GM04503 (cell line): ENCODE results near the gene PRICKLE2.
A peak's percentile ranks its signal among the peaks of the same experiment; 100 is the strongest.

ENCODE experiments used
- DNase-seq: peaks from one replicate; pipeline ENCODE4 v3.0.0-alpha.2; 2012; ENCODE audit warnings: low read depth

PRICKLE2 gene

DNA sequence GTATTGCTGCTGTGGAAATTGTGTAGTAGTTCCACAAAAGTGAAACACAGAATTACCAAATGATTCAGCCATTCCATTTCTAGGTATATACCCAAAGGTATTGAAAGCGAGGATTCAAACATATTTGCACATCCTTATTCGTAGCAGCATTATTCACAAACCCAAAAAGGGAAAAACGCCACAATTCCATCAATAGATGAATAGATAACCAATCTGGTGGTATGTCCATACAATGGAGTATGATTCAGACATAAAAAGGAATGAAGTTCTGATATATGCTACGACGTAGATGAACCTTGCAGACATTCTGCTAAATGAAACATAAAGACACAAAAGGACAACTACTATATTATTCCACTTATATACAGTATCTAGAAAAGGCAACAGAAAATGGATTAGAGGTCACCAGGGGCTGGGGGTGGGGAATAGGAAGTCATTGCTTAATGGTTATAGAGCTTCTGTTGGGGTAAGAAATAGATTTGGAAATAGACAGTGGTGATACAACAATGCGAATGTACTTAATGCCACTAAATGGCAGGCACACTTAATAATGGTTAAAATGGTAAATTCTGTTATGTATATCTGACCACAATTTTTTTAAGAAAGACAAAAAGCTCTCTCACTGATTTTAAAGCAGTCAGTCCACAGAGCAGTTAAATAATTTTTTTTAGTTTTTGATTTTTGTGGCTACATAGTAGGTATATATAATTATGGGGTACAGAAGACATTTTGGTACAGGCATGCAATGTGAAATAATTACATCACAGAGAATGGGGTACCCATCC is 150.2 kb downstream of the PRICKLE2 start:
- DNase-seq, result no peak

DNA sequence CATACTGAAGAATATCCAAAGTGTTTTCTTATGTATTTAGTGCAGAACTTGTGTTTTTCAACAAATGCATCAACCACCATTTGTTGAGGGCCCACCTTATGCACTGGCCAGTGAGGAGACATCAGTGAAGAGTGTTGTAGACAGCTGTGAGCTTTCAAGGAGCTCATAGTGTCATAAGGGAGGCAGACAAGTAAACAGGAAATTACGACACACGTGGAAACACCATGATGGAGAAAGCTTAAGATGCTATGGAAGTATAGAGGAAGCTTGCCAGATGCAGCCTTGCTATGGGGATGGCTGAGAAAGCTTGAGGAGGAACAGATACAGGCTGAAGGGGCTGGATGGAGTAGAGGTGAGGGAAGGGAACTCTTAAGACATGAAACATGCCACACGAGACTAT is 151.2 kb downstream of the PRICKLE2 start:
- no peak for DNase-seq

DNA sequence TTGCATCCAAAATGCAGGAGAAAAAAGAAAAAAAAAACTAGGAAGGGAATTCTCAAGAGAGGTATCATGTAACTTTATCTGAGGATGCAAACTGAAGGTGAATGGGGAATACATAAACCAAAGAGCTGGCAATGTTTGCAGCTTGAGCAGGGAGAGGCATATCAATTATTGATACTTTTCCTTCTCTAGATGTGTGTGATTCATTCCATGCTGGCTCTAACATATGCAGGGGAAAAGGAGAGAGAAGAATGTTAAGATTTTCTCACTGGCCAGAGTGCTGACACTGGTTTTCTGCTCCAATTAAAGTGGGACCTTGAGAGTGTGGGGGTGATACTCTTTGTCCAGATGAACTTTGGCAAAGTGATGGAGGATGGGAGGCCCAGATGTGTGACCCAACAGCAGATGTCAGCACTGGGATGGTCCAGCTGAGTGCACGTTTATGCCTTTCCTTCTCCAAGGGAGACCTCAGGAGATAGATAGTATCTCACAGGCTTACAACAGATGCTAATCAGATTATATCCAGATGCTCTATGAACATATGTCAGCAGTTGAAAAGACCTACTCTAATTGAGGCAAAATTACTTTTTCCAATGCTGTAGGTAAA is 152.0 kb downstream of the PRICKLE2 start:
- no peak for DNase-seq

DNA sequence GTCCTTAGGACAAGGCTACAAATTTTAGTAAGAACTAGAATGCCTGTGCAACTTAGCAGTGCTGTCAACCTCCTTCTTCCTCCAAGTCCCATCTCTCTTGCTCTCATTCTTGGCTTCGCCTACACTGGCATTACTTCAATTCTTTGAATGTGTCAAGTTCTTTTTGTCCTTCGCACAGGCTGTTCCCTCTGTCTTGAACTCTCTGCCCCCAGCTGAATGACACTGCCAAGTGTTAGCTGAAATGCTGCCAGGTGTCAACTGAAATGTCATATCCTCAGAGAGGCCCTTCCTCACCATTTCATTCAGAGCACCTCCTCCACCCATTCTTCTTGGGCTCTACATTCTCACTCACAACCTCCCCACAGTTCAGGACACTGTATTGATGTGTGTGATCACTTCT is 153.1 kb downstream of the PRICKLE2 start:
- no peak for DNase-seq

DNA sequence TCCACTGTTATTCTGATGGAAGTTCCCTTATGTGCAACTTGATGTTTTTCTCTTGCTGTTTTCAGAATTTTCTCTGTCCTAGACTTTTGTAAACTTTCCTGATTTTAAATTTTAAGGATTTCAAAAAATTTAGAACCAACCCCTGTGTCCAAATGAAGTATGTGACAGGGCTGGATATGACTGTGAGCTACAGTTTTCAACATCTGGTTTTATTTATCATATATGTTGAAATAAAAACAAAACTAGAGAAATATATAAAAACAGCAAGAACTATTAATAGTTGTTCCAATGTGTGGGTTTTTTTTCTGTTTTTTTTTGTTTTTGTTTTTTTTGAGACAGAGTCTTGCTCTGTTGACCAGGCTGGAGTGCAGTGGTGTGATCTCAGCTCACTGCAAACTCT is 154.6 kb downstream of the PRICKLE2 start:
- no peak for DNase-seq

DNA sequence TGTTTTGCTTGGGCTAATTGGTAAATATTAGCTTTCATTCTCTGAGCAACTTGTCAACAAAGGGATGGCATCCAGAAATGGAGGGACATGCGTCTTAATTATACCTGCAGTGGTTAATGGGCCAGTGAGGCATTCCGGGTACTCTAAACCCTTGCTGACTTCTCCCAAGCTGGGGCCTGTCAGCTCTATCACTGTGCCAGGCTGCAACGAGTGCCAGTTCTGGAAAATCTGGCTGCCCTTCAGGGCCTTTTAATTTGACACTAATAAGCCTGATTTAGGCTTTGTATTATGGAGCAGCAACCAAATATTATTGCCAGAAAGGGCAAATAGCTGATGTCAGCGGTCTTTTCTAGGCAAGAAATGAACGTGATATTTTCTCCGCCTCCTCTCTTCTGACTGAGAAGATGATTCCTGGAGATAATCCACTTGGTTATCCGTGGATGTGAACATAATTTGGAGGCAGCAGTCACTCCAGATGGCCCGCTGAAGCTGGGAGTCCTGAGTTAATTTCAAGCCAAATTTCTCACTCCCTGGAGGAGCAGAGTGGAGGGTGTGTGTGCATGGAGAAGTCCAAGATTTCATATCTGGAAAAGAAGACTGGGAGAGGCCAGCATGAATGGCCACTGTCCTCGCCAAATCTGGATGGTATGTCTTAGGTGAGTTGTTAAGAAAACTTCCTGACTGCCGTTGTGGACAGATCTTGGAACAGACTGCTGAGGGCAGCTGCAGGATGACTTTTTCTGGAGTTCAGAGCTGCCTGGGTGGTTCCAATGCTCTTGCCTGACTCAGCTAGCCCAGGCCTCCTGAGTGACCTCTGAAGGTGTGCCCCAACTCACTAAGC is 157.5 kb downstream of the PRICKLE2 start:
- DNase-seq, result no peak

DNA sequence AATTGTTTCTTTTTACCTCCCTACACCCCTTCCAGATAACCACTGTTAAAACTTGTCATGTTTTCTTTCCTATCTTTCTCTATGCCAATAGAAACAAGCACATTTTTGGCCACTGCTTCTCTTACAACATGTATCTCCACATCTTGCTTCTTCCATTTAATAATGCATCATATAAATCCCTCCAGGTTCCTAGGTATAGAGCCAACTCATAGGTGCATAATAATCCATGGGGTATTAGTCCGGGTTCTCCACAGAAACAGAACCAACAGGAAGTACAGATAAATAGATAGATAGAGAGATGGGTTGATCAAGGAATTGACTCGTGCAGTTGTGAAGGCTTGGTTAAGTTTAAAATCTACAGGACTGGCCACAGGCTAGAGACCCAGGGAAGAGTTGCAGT is 160.5 kb downstream of the PRICKLE2 start:
- DNase-seq, result no peak

DNA sequence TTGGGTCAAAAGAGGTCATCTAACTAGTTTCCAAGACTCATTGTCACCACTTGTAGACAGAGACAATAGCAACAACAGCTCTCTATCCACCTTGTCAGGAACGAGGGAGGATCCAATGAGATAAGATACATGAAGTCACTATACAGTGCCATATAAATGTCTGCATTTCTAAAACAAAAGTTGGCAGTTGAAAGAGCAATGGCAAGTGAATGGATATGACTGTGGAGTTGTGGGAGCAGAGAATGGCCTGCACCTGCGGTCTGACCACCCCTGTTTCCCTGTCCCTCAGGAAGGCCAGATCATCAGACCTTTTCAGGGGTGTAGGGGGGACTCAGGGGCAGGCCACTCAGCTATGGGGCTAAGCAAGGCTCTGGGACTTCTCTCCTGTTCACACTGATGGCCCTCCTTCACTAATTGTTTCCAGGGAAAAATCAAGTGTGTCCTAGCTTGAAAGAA is 161.3 kb downstream of the PRICKLE2 start:
- DNase-seq, result no peak

DNA sequence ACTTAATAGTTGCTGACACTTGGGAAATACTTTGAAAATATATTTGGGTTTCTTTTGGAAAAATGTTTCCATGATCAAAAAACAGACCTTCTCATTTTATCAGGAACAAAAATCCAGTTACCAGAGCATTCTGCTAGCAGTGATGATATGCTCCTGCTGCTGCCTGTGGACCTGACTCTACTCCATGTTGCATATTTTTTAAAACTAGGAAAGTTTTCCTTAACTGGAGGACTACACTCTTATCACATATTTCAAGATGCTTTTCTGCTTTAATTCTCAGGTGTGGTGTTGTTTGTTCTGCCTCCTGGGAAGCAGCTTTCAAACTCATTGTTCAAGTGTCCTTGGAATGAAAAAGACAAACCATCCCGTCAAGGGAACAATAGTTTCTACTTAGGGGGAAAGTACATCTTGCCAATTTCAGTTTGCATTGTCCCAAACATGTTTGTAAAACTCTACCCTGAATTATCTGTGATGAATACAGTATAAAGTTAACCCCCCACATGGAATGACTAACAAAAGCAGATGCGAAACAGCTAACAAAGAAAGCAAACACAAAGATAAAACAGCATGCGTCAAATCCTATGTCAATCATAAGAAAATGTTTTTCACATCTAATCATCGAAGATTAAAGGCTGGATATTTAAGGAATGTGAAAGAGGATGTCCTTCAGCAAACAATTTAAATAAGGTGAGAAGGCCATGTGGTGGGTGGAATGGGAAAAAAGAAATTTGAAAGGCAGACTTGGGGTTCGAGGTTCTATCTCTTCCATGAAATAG is 161.9 kb downstream of the PRICKLE2 start:
- no peak for DNase-seq

DNA sequence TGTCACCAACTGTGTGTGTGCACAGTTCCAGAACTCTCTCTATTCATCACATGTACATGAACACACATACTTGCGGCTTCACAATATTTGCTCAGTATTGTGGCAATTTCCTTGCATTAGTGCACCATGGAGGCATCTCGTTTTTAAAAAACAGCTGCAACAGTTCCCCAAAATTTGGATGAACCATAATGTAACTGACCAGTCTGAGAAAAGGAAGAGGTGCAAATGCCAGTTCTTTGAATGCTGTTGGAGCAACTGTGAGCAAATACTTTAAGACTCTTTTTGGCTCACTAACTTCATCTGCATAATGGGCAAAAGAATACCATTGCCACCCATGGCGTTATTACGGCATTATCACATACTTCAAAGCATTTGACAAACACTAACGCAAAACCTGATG is 163.6 kb downstream of the PRICKLE2 start:
- DNase-seq, result no peak

DNA sequence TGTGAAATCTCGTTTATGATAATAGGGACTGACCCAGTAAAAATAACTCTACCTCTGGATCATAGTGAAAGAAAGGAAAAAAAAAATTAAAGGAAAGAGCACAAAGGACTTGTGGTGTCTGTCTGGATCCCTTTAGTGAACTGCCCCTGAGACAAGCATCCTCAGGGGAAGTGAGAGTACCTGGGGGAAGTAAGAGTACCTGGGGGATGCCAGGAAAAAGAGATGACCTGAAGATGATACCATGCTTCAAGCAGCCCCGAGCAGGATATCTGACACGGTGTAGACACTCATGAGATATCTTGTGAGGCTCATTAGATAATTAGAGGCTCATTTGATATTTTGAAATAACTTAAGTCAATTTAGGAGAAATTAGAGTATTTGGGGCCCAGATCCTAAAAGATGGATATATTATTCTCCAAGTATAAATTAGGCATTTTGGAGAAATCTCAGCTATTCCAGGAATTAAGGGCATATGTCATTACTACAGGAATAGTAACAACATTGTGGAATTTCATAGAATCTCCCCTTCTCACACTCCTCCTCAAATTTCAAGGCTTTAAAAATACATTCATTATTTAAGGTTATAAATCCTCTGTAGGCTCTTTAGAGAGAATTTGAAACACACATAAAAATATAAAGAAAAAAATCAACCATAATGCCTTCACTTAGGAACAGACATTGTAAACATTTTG is 165.6 kb downstream of the PRICKLE2 start:
- no peak for DNase-seq

DNA sequence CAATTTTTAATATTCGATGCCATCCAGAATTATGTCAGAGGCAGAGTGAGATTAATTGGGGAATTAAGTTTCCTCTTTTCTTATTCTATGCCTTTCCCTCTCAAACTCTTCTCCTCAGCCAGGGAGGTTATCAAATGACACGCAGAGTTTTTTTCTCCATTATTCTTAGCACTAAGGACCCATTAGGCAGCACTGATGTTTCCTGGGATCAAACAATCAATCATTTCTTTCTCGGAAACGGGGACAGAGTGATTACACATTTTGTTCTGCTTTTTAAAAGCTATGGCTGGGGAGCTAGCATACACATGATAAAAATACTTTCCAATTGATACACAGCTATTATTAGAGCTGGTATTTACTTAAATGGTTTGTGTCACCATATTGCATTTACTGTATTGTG is 166.7 kb downstream of the PRICKLE2 start:
- DNase-seq, result no peak

DNA sequence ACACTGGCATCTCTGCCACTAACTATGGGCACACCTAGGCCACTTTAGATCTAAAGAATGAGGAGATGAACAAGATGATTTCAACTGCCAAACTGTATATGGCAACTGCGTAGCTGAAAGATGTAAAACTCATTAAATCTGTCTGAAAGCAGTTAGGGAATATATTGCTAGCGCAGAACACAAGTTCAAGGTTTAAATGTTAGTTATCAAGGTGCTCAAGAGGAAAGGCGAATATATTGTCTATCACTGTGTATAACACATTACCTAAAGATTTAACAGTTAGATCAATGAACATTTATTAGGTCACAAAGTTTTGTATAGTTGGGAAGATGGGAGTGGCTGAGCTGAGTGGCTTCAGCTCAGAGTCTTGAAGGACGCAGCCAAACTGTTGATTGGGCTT is 168.0 kb downstream of the PRICKLE2 start:
- no peak for DNase-seq

DNA sequence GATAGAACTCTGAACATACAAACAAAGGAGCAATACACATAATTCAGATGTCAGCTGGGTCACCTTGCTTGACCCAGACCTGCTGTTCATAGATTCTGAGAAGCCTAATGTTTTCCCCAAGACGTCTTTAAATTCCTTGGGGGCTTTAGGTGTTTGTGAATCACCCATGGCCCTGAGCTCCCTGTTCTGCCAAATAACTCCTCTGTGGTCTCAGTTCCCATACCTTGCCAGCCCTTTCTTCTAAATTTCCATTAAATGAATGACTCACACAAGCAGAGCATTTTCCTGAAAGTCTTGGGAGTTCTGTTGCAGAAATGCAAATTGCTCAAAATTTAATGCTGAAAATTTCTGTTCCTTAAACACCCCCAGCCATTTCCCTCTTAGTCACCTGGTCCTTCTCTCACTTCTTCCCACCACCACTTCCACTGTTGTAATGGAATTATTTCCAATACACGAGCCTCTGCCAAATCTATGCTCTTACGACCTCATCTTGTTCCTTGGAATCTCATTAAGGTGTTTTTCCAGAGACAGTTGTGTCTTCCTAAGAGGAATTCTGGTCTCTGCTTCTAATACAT is 168.6 kb downstream of the PRICKLE2 start:
- no peak for DNase-seq

DNA sequence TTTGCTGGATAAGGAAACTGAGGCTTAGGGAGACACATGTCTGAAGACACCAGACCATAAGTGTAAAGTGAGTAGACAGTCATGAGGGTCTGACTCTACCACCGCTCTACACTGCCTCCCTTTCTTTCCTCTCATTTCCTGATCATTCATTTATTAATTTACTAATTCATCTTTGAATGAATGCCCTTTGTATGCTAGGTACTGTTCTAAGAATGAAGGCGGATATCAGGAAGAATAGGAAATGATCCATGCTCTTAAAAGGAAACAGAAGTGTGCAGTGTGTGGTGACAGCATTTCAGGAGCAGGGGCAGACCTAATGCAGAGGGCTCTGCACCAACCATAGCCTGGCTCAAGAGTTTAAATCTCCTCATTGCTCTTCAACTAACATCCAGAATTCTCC is 170.2 kb downstream of the PRICKLE2 start:
- no peak for DNase-seq

DNA sequence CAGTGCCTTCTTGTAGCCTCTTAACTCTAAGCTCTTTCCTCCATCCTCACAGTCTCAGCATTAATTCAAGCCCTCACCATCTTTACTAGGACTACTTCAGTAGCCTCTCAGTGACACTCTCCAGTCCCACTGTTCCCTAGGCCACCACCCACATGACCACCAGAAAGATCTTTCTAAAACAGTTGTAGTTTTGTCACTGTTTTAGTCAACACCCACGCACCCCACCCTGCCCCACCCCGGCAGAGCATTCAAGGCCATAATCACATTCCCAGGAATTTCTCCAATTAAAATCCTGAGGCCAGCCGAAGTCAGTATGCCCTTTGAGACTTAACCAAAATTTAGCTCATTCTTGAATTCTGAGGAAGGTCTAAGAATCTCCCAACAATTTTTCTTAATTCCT is 170.8 kb downstream of the PRICKLE2 start:
- no peak for DNase-seq

DNA sequence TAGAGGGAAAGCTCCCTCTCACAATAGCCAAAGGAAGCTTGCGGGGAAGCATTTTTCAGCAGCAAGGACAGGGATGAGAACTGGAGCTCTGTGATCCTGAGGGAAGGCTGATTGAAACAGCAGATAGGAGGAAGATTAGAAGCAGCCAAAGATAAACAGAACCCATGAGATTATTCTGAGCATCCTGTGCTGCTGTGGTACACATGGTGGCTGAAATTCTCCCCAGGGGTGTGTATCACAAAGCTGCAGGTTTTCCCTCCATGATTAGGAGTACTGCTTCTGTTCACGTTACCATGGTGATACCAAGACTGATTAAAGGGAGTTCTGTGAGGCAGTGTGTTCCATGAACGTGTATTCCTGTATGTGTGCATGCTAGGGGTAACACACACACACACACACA is 171.7 kb downstream of the PRICKLE2 start:
- DNase-seq, result no peak

DNA sequence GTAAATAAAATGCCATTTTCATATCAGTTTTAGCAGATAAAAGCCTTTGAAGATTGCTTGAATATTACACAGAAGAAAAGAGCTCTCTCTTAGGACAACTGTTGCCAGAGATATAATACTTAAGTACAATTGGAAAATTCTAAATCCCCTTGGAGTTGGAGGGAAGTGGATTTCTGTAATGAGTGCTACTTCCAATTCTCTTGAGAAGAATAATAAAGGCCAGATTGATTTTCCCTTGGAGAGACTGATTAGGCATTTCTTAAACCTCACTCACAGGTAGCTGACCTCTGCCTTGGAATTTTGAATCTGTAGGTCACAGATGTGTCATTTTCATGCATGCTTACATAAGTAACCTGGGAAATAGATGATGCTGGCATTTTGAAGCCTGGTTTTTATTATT is 172.1 kb downstream of the PRICKLE2 start:
- no peak for DNase-seq

DNA sequence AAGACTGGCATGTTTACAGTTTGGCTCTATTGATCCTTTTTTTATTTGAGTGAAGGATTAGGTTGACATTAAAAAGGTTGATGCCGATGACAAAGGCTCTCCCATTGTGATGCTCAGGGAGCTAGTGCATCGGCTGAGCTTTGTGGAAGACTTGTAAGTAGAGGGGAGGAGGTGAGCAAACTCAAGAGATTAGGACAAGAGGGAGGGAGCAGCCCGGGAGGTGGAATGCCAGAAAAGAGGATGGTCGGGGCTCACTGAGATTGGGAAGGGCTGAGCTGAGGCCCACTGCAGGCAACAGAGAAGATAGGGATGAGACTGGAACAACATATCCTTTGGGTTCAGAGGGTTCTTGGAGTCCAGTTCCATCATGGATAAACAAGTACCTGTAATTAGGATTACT is 175.4 kb downstream of the PRICKLE2 start:
- no peak for DNase-seq

DNA sequence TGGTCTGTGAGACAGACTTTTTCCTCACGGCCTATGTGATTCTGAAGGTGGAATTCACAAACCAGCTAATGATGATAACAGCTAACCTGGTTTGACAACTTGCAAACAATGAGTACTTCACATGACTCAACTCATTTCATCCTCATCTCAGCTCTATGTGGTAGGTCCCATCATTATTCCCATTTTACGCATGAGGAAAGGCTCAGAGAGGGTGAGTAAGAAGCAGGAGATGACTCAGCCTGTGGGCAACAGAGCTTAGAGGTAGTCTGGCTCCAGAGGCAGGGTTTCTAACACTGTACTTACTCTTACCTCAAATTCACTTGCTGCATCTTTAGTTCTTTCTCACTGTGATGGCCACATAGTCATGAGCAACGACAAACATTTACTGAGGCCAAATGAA is 176.1 kb downstream of the PRICKLE2 start:
- DNase-seq, result no peak

DNA sequence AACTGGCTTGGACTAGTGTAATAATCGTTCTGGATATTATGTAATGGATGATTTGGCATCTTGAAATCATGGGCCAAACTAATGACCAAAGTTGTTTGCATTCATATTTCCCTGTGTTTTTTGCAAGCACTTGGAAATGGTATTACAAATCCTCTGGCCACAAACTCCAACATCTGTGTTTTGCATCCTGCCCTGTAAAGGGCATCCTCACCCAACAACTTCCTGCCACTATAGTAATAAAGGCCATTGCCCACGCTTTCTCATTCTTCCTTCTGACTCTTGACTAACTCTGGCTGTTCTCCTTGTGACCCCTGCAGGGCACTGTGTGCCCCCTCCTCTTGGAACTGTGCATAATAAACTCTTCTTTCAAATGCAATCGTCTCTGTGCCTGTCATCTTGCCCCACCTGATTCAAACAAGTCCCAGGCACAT is 176.6 kb downstream of the PRICKLE2 start:
- DNase-seq, result peak; percentile 61
